SK-MEL-5 (cell line): Measurements from ENCODE around the gene EDEM2. TPM values are rescaled to one million over a fixed set of nuclear protein-coding genes. Genes with fewer than 3 reads are reported as not detected.
"Not testable (repeated sequence)": the region's sequence is repeated elsewhere in the genome, so short reads cannot be mapped to it uniquely, and the experiment has no call there.

ENCODE experiments used
- DNase-seq: peaks from one replicate; pipeline ENCODE4 v3.0.0-alpha.2; 2016; ENCODE audit warnings: low read depth, low spot score
- in situ Hi-C: cut with HindIII; loops from 2 replicates; pipeline ENCODE4 v1.10.0; 2016; ENCODE audit warnings: low sequenced_read_pairs, high pct_unique_total_duplicates, low pct_unique_long_range_greater_than_20kb
- small RNA-seq, 2 experiments: library from RNA; depleted of rRNA; stranded (forward); fragments of <200 nt; gene quantifications; one replicate each; pipeline ENCODE3, GENCODE V24; 2014
- total RNA-seq: library from RNA; depleted of rRNA; stranded (reverse); fragments of >200 nt; shearing (Covaris generic); gene quantifications from 2 replicates; pipeline ENCODE4 v1.2.3, GENCODE V29; 2014; rRNA removed

EDEM2 gene
- total RNA-seq, 1 experiment from 2014 or later, result 103 TPM

- DNase-seq, result no peak
- in situ Hi-C loops, result no loop called here
Observed at GRCh38 chr20:35077872-35078271, 69.3 kb downstream of the EDEM2 start.

DNA sequence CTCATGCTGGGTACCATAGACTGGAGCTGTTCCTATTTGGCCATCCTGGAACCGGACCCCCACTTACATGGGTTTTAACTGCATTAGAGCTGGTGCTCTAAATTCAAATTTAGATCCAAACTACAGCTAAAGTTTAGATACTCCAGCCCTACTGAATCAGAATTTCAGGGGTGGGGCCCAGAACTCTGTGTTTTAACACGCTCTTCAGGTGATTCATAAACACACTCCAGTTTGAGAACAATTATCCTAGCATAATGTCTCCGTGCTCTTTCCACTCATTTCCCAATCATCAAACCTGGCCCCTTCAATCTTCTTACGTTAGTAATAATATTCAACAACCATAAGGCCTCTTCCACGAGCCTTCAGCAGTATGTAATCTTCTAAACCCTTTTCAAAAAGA, 69.8 kb downstream of the EDEM2 start:
- no peak for DNase-seq
- in situ Hi-C loops, result no loop called here

- in situ Hi-C loops, DNase-seq: not testable (repeated sequence)
Observed at GRCh38 chr20:35071436-35072153, 75.5 kb downstream of the EDEM2 start.

- in situ Hi-C loops, result no loop called here
- DNase-seq, result no peak
Observed at GRCh38 chr20:35066194-35066593, 80.9 kb downstream of the EDEM2 start.

Small RNAs within 50 kb of the gene (small RNA-seq; reads per million reads assigned to genes)
- gene RF00275, result 0 reads per million in 2 experiments
- 0.02 to 0.10 reads per million in 2 experiments for gene RNA5SP483

Other genes with a start within 250 kb of the EDEM2 start
- 154 and 164 TPM in 2 replicates for gene GSS, start 191.5 kb downstream of the EDEM2 start, total RNA-seq
- gene MYH7B, start 191.5 kb downstream of the EDEM2 start, total RNA-seq, result 0.03 and 0.08 TPM in 2 replicates
- 32.8 and 34.8 TPM in 2 replicates for gene TRPC4AP, start 54.5 kb downstream of the EDEM2 start, total RNA-seq
- 41.0 and 45.2 TPM in 2 replicates for gene PROCR, start 24.7 kb upstream of the EDEM2 start, total RNA-seq
- 0.24 and 0.32 TPM in 2 replicates for gene MMP24, start 79.4 kb upstream of the EDEM2 start, total RNA-seq
- 13.2 and 16.1 TPM in 2 replicates for gene MMP24OS, start 130.8 kb upstream of the EDEM2 start, total RNA-seq
- 154 and 178 TPM in 2 replicates for gene EIF6, start 137.4 kb upstream of the EDEM2 start, total RNA-seq
- gene FAM83C, start 145.1 kb upstream of the EDEM2 start, total RNA-seq, result not detected in 2 replicates